Myocyte (in vitro differentiated cells): Measurements from ENCODE around the gene DICER1. TPM values are rescaled to one million over a fixed set of nuclear protein-coding genes. Genes with fewer than 3 reads are reported as not detected.

Experiments used
- DNase-seq: peaks from one replicate; pipeline ENCODE4 v3.0.0-alpha.2; 2012; ENCODE audit warnings: low read depth
- total RNA-seq: library from RNA; depleted of rRNA; stranded (reverse); fragments of >200 nt; gene quantifications from 2 replicates; pipeline ENCODE4 v1.2.3, GENCODE V29; 2014

The DICER1 gene
- total RNA-seq, 1 donor from 2014 or later, result 47.6 TPM

DNA sequence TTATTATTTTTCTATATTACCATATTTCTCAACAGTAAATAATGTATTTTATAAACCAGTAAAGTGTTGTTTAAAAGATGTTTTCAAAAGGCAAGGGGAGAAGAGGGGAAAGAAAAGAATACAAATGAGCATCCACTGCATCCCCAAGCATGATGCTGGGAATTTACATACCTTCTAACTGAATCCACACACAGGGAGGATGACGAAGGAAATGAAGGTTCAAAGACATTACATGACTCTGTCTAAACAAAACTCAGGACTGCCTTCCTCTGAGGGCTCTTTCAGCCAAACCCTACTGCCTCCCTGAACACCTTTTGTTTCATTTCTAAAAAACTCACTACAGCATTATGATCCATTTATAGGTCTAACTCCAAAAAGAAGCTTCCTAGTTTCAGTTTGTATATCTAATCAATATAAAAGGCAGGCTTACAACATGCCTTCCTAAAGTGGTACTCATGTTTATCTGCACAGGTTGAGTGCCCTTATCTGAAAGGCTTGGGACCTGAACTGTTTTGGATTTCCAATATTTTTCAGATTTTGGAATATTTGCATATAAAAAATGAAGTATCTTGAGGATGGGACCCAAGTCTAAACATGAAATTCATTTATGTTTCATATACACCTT lies 30.3 kb downstream of the DICER1 start:
- DNase-seq, result no peak

DNA sequence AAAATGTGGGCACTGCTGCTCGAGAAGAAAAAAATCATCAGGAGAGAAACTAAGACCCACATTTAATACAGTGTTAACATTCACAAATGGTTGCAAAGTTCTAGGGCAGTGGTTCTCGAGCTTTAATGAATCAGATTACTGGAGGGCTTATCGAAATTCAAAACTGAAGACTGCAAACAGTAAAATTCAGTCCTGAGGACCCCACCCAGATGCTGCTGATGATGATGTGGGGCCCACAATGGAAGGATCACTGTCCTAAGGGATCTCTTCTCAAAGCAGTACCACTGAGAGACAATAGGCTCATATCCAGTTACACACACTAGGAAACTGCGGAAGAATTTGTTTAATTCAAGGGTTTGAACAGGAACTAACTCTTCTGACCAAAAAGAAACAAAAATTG lies 31.4 kb downstream of the DICER1 start:
- DNase-seq, result no peak

GRCh38 chr14:95125221-95125620 lies 32.1 kb downstream of the DICER1 start:
- DNase-seq, result peak; percentile 22

GRCh38 chr14:95123891-95124579 lies 33.3 kb downstream of the DICER1 start:
- no peak for DNase-seq

- no peak for DNase-seq
These were observed 34.7 kb downstream of the DICER1 start for GRCh38 chr14:95122621-95122945.

- no peak for DNase-seq
These were observed 35.3 kb downstream of the DICER1 start for GRCh38 chr14:95121911-95122620.

DNA sequence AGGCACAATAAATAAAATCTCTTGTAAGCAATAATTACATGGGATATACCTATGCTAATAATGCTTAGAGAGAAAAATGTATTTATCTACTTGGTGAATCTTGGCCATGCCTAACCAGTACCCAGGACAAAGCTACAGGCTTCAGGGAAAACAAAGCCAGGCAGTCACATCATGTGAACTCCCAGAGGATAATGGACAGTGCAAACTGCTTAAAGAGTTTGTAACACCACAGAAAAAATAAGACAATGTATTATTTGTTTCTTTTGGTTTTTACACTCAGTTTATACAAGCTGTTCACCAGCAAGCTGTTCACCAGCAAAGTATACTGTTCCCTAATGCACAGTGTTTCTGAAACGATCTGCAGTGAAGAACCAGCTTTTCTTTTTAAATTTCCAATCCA lies 38.0 kb downstream of the DICER1 start:
- no peak for DNase-seq

GRCh38 chr14:95117937-95118721 lies 39.2 kb downstream of the DICER1 start:
- peak; percentile 40 for DNase-seq

DNA sequence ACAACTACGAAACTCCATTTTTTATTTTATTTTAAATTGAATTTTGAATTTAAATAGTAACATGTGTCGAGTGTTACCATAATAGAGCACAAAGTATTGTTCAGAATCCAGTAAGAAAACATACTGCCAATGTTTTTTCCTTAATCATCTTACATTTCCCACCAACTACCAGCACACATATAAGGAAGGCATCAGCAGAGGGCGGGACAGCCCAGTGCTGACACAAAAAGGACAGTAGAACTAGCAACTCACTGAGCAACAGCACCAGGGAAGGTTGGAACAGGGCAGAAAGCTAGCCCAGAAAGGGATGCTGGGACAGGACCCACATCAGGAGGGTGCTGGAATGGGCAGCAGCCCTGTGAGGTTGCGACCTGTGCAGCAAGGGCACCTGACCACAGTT lies 43.9 kb downstream of the DICER1 start:
- DNase-seq, result no peak

- no peak for DNase-seq
These were observed 45.7 kb downstream of the DICER1 start for GRCh38 chr14:95111507-95112164.

GRCh38 chr14:95110178-95110577 lies 47.2 kb downstream of the DICER1 start:
- no peak for DNase-seq

- no peak for DNase-seq
These were observed 49.6 kb downstream of the DICER1 start for GRCh38 chr14:95107711-95108110.

GRCh38 chr14:95106971-95107370 lies 50.4 kb downstream of the DICER1 start:
- DNase-seq, result no peak

DNA sequence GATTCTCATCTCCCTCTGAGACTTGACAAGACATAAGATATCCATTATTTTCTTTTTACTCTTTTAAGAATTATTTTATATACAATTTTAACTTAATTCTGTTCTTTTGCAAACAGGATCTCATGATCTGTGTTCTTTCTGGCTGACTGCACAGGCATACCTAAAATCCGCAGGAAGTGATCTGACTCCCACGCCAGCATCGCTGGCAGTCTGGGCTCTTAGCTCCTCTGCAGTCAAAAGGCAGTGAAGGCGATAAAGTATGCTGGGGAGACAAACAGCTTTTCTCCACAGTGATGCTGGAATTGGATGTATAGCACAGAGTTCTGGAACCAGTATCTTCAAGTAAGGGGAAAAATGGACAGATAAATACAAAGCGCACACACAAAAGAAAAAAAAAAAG lies 52.4 kb downstream of the DICER1 start:
- DNase-seq, result no peak

DNA sequence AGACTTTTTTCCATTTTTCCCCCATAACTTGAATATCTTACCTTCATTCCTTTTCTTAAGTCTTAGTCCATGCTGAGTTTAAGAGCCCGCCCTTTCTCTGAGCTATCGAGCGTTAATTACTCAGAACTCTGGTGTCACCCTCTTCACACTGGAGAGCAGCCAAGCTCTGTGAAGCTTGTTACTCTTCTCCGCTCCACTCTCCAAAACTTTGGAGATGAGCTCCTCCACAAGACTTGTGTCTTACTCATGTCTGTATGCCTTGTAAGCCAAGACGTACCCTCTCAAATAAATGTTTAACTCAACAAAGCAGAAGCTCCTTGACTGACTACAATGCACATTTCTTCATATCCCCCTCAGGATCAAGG lies 54.7 kb downstream of the DICER1 start:
- no peak for DNase-seq

GRCh38 chr14:95101736-95102679 lies 55.3 kb downstream of the DICER1 start:
- DNase-seq, result no peak

DNA sequence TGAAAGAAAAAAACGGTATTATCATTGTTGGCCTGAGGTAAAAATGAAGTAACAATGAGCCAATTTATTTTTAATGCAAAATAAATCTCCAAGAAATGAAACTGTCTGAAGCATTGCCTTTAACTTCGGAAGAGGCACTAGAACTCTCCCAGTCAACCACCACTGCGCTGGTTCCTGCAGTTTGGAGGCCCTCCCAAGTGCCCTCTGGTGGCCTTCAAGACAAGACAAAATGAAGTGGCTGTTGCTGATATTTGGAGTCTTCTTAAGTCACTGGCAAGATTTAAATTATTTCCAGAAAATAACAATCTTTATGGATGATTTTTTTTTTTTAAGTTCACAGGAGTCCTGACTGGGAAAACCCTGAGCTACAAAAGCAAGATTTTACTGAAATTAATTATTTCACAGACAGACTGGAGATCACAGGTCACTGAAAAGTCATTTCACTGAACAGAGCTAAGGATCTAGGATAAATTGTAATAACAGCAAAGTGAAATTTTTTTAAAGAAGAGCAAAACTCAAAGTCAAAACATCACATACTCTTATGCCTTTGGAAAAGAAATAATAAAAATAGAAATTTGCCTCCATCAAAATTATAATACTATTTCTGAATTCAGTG lies 58.2 kb downstream of the DICER1 start:
- DNase-seq, result peak; percentile 64

GRCh38 chr14:95097385-95097784 lies 59.9 kb downstream of the DICER1 start:
- no peak for DNase-seq

DNA sequence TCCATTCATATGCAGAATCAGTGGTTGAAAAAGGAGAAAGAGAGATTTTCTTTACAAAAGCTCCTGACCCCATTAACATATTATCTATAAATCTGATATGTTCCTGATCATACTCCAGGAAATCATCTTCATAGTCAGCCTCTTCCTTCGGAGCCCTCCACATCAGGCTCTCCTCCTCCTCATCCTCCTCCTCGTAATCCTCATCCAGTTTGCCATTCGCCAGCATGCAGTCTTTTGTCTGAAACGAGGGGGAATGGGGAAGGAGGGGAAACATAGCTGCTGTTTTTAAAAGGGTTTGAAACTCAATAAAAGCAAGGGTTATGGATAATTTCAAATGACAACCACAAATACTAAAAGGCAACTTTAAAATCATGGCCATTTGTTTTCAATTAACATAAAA lies 60.9 kb downstream of the DICER1 start:
- DNase-seq, result no peak

DNA sequence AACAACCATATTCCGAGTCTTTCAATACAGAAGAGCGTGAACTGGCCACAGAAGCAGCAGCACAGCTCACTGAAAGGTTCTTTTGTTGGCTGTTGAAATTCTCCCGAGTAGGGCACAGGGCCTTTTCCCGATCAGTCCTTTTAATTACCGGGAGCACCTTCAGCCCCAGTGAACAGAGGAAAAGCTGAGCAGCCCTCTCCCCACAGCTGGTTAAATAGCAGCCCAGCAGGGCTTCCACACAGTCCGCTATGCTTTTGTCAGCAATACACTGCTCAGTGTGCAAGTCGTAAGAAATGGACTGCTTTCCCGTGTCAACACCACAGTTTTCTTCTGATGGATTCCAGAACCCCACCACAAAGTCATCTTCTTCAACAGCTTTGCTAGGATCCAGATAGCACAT lies 61.3 kb downstream of the DICER1 start:
- no peak for DNase-seq
